ENCODE results near the gene ECHS1.

- TF ChIP-seq EP300 (IDR thresholded peaks at IDR 0.05) (no peak), CTCF (IDR thresholded peaks at IDR 0.05) (no peak)
These were observed 7.0 kb downstream of the ECHS1 start for GRCh38 chr10:133366130-133366478.

All from suprapubic skin (tissue), 3 donors.